ELR (cell line): ENCODE results near the gene KLHDC7B.
"Not testable (repeated sequence)": the region's sequence is repeated elsewhere in the genome, so short reads cannot be mapped to it uniquely, and the experiment has no call there.

Source experiments
- DNase-seq: peaks from one replicate; pipeline ENCODE4 v3.0.0-alpha.2; 2015; ENCODE audit warnings: low read depth

The KLHDC7B gene

GRCh38 chr22:50529897-50530579 is 15.7 kb upstream of the KLHDC7B start, which contains the start of gene TYMP:
Gene TYMP, minus strand, starts transcription at chr22:50530012. Its CDS starts 303 bp downstream, at chr22:50529709.
- peak; percentile 61 for DNase-seq

GRCh38 chr22:50530580-50530876 is 15.2 kb upstream of the KLHDC7B start:
- no peak for DNase-seq

GRCh38 chr22:50530877-50531545 is 14.7 kb upstream of the KLHDC7B start:
- peak; percentile 73 for DNase-seq

GRCh38 chr22:50531546-50531961 is 14.1 kb upstream of the KLHDC7B start:
- no peak for DNase-seq

- DNase-seq = peak; percentile 68
These were observed 13.6 kb upstream of the KLHDC7B start for GRCh38 chr22:50531962-50532674.

GRCh38 chr22:50532824-50533796 is 12.6 kb upstream of the KLHDC7B start:
- DNase-seq = no peak

GRCh38 chr22:50533856-50534711 is 11.6 kb upstream of the KLHDC7B start:
- not testable (repeated sequence) for DNase-seq

- no peak for DNase-seq
These were observed 10.6 kb upstream of the KLHDC7B start for GRCh38 chr22:50535113-50535512.

GRCh38 chr22:50536226-50536625 is 9.5 kb upstream of the KLHDC7B start:
- DNase-seq = no peak

GRCh38 chr22:50537765-50538164 is 7.9 kb upstream of the KLHDC7B start:
- DNase-seq = no peak

- DNase-seq = no peak
These were observed 5.3 kb upstream of the KLHDC7B start for GRCh38 chr22:50540381-50540780.

GRCh38 chr22:50541667-50542026 is 4.1 kb upstream of the KLHDC7B start:
- DNase-seq = peak; percentile 89

GRCh38 chr22:50542416-50542927 is 3.2 kb upstream of the KLHDC7B start:
- peak; percentile 44 for DNase-seq

- DNase-seq = peak; percentile 80
These were observed 1.5 kb upstream of the KLHDC7B start for GRCh38 chr22:50544078-50544745.

- no peak for DNase-seq
These were observed 899 bp upstream of the KLHDC7B start for GRCh38 chr22:50544746-50545253.

- no peak for DNase-seq
These were observed 895 bp downstream of the KLHDC7B start for GRCh38 chr22:50546326-50547262.

GRCh38 chr22:50547263-50547985 is 1.7 kb downstream of the KLHDC7B start:
- no peak for DNase-seq
